PC-9 (cell line): ENCODE results near the gene LSM7. TPM values are rescaled to one million over a fixed set of nuclear protein-coding genes. Genes with fewer than 3 reads are reported as not detected.

ENCODE experiments used
- BruUV-seq: library from RNA; stranded (reverse); fragments of 400-500 nt; replicated peaks from 2 replicates; lab custom pipeline; 2021; lab: Mats Ljungman, UMichigan
- CTCF ChIA-PET: fragments of 300-600 bp; sonication (Branson Sonifier 250); formaldehyde crosslinking; loops from one replicate; lab custom pipeline; 2022; ENCODE audit warnings: antibody characterized with exemption; lab: Charles Lee
- POLR2A ChIA-PET: fragments of 300-600 bp; sonication (Branson Sonifier 250); formaldehyde crosslinking; loops from one replicate; lab custom pipeline; 2022; ENCODE audit warnings: antibody characterized with exemption; ENCODE audit not compliant: unreplicated experiment; lab: Charles Lee
- DNase-seq, 2 experiments: peaks; one replicate each; pipeline versions ENCODE4 v3.0.0 to v3.0.0-alpha.2; 2015 to 2022; ENCODE audit warnings: mixed read lengths in 1 of 2
- H2AFZ ChIP-seq: fragments of 200-600 bp; sonication (generic); 2 replicates; pipeline ENCODE4 v1.8.1; 2017; ENCODE audit warnings: antibody characterized with exemption
- H3F3A ChIP-seq: fragments of 200-600 bp; sonication (generic); 2 replicates; pipeline ENCODE4 v1.8.1; 2017; ENCODE audit warnings: antibody characterized with exemption, mild to moderate bottlenecking, low read depth; ENCODE audit not compliant: insufficient read depth
- H3K27ac ChIP-seq: fragments of 200-600 bp; sonication (generic); 2 replicates; pipeline ENCODE4 v1.6.1; 2016; ENCODE audit warnings: mixed run types
- H3K27me3 ChIP-seq: fragments of 200-600 bp; sonication (generic); 2 replicates; pipeline ENCODE4 v1.6.1; 2016; ENCODE audit warnings: low read depth, mixed run types; ENCODE audit not compliant: insufficient read depth
- H3K36me3 ChIP-seq: fragments of 200-600 bp; sonication (generic); 2 replicates; pipeline ENCODE4 v1.6.1; 2016; ENCODE audit warnings: low read depth, mixed run types
- H3K4me1 ChIP-seq: fragments of 200-600 bp; sonication (generic); replicated peaks from 2 replicates; pipeline ENCODE4 v1.6.1; 2016; ENCODE audit warnings: mixed run types; ENCODE audit not compliant: insufficient read depth
- H3K4me2 ChIP-seq: fragments of 200-600 bp; sonication (generic); 2 replicates; pipeline ENCODE4 v1.6.1; 2017; ENCODE audit warnings: mixed run types
- H3K4me3 ChIP-seq: fragments of 200-600 bp; sonication (generic); 2 replicates; pipeline ENCODE4 v1.6.1; 2016; ENCODE audit warnings: mixed run types
- H3K79me2 ChIP-seq: fragments of 200-600 bp; sonication (generic); 2 replicates; pipeline ENCODE4 v1.6.1; 2017; ENCODE audit warnings: low read depth, mixed run types
- H3K9me2 ChIP-seq: fragments of 200-600 bp; sonication (generic); 2 replicates; pipeline ENCODE4 v1.8.1; 2017; ENCODE audit warnings: mild to moderate bottlenecking; ENCODE audit not compliant: insufficient read depth
- H3K9me3 ChIP-seq: fragments of 200-600 bp; sonication (generic); 2 replicates; pipeline ENCODE4 v1.8.1; 2016; ENCODE audit warnings: low read depth; ENCODE audit not compliant: insufficient read depth
- H4K20me1 ChIP-seq: fragments of 200-600 bp; sonication (generic); 2 replicates; pipeline ENCODE4 v1.8.1; 2017; ENCODE audit not compliant: insufficient read depth
- EZH2 ChIP-seq: fragments of 200-600 bp; sonication (generic); IDR thresholded peaks from 2 replicates; pipeline ENCODE4 v1.8.0; 2017; ENCODE audit warnings: antibody characterized with exemption, low read depth
- intact Hi-C: fragments of 100-400 bp; cut with micrococcal nuclease; formaldehyde crosslinking; loops from one replicate; pipeline ENCODE4 v1.10.0; 2022; ENCODE audit not compliant: unreplicated experiment
- total RNA-seq: library from RNA; stranded (reverse); gene quantifications from 2 replicates; pipeline ENCODE4 v1.2.3, GENCODE V29; 2021
- TF ChIP-seq, protein P1 (sequence below): fragments of 200-600 bp; sonication (generic); conservative IDR thresholded peaks from 2 replicates; pipeline ENCODE4 v1.6.1; 2017; ENCODE audit warnings: mixed run types, antibody characterized with exemption, mild to moderate bottlenecking, moderate library complexity

LSM7 gene
- total RNA-seq, 1 experiment from 2014 or later, result 80.2 TPM

DNA sequence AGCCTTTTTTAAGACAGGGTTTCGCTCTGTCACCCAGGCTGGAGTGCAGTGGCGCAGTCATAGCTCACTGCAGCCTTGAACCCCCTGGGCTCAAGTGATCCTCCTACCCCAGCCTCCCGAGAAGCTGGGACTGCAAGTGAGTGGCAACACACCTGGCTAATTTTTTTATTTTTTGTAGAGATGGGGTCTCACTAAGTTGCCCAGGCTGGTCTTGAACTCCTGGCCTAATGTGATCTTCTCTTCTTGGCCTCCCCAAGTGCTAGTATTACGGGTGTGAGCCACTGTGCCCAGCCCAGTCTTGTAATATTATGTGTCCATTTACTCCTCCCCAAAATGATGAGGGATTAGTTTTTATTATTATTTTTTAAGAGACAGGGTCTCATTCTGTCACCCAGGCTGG, 17.3 kb downstream of the LSM7 start:
- Histone ChIP-seq H3K36me3 (no peaks in the 10 kb centered on the region), H3K4me3 (no peak overlapping the region), H3K4me1 (no peaks in the 10 kb centered on the region), H3K4me2 (no peak overlapping the region), H2AFZ (no peak overlapping the region), H3K27me3 (0 out of 2 replicates have a peak, but pooled peaks cover 3% of the 10 kb centered on the region), H4K20me1 (no peaks in the 10 kb centered on the region), H3K9me3 (no peaks in the 10 kb centered on the region), H3K79me2 (no peaks in the 10 kb centered on the region), H3F3A (no peaks in the 10 kb centered on the region), H3K27ac (no peak overlapping the region), H3K9me2 (no peaks in the 10 kb centered on the region)
- TF ChIP-seq, protein P1, sequence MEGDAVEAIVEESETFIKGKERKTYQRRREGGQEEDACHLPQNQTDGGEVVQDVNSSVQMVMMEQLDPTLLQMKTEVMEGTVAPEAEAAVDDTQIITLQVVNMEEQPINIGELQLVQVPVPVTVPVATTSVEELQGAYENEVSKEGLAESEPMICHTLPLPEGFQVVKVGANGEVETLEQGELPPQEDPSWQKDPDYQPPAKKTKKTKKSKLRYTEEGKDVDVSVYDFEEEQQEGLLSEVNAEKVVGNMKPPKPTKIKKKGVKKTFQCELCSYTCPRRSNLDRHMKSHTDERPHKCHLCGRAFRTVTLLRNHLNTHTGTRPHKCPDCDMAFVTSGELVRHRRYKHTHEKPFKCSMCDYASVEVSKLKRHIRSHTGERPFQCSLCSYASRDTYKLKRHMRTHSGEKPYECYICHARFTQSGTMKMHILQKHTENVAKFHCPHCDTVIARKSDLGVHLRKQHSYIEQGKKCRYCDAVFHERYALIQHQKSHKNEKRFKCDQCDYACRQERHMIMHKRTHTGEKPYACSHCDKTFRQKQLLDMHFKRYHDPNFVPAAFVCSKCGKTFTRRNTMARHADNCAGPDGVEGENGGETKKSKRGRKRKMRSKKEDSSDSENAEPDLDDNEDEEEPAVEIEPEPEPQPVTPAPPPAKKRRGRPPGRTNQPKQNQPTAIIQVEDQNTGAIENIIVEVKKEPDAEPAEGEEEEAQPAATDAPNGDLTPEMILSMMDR, result no peak
- TF ChIP-seq EZH2, result no peak
- no peak for DNase-seq
- ChIA-PET POLR2A (no interaction called here), CTCF (no interaction called here)
- BruUV-seq, result no TSS peak
- intact Hi-C loops, result no loop called here

DNA sequence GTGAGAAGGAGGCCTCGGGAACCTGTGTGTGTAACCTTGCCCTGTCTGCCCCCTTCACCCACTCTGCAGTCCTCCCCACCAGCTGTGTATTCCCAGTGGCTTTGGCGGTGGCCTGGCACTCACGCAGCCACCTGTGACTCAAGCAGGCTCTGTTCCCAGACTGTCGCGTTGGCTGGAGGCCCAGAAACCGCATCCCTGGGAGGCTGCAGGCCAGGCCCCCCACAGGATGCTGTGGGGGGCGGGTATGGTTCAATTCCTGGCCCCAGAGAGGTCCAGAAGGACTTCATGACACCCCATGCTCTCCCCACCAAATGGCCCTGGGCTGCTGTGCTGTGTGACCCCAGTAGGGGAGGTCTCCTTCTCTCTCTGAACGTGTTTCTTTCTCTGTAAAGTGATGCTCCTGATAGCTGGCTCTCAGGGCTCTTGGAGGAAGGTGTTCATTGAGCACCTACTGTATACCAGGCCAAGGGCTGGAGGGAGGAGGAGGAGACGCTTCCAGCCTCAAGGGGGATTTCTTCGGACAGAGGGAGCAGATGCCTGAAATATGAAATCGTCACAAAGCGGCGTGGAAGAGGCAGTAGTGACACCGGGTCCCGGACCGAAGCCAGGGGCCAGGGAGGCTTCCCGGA, 18.5 kb downstream of the LSM7 start:
- Histone ChIP-seq H3K4me1 (no peaks in the 10 kb centered on the region), H3K27ac (no peak overlapping the region), H3K4me3 (no peak overlapping the region), H3K36me3 (no peaks in the 10 kb centered on the region), H3K9me2 (no peaks in the 10 kb centered on the region), H3F3A (no peaks in the 10 kb centered on the region), H3K27me3 (0 out of 2 replicates have a peak, but pooled peaks cover 3% of the 10 kb centered on the region), H3K4me2 (no peak overlapping the region), H3K9me3 (no peaks in the 10 kb centered on the region), H3K79me2 (no peaks in the 10 kb centered on the region), H4K20me1 (no peaks in the 10 kb centered on the region), H2AFZ (no peak overlapping the region)
- ChIA-PET CTCF (interaction anchor here (0.6 kb wide), 1 partner anchor 327 kb away, joined by 4 read pairs; no protein-coding TSS in a partner anchor), POLR2A (no interaction called here)
- DNase-seq, result no peak
- intact Hi-C loops, result no loop called here
- no TSS peak for BruUV-seq
- TF ChIP-seq EZH2, result no peak
- TF ChIP-seq, protein P1, result no peak

DNA sequence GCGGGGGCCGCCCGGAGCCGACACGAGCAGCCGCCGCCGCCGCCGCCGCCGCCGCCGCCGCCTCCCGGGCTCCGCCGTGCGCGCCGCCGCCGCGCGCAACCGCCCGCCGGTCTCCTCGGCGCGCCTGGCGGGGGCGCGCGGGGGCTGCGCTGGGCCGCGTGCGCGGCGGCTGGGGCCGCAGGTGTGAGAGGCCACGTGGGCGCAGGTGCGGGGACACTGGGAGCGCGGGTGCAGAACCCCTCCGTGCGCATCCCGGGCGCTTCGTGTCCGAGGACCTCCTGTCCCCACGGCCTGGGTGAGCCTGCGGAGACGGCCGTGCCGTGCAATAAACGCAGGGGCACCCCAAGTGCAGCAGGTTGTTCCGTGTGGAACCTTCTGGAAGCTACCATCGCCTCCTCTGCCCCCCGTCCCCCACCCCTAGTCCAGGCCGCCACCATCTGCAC, 20.3 kb downstream of the LSM7 start, which contains the start of gene LINGO3:
LINGO3 (minus strand) TSS at position 41 of the 443 bp plus-strand sequence. CDS start 16,378 bp downstream, outside the sequence.
- Histone ChIP-seq H3F3A (no peaks in the 10 kb centered on the region), H3K36me3 (no peaks in the 10 kb centered on the region), H3K9me3 (no peaks in the 10 kb centered on the region), H3K4me1 (no peaks in the 10 kb centered on the region), H3K79me2 (no peaks in the 10 kb centered on the region), H3K4me3 (no peak within 1 kb of the TSS), H3K27me3 (0 out of 2 replicates have a peak, but pooled peaks cover 3% of the 10 kb centered on the region), H3K9me2 (no peaks in the 10 kb centered on the region), H4K20me1 (no peaks in the 10 kb centered on the region), H3K4me2 (no peak within 1 kb of the TSS), H3K27ac (no peak within 1 kb of the TSS), H2AFZ (no peak within 1 kb of the TSS)
- intact Hi-C loops, result no loop called here
- no TSS peak for BruUV-seq
- DNase-seq, result no peak
- ChIA-PET CTCF (no interaction called here), POLR2A (no interaction called here)
- no peak for TF ChIP-seq EZH2
- TF ChIP-seq, protein P1, result no peak
